HG03039 (cell line): Measurements from ENCODE around the gene TIMM23.

Experiments
- ATAC-seq: cut with Tn5 transposase; IDR thresholded peaks from one replicate; pipeline ENCODE4 v1.9.1; 2021; ENCODE audit warnings: mild to moderate bottlenecking, moderate library complexity; ENCODE audit not compliant: unreplicated experiment

The TIMM23 gene

DNA sequence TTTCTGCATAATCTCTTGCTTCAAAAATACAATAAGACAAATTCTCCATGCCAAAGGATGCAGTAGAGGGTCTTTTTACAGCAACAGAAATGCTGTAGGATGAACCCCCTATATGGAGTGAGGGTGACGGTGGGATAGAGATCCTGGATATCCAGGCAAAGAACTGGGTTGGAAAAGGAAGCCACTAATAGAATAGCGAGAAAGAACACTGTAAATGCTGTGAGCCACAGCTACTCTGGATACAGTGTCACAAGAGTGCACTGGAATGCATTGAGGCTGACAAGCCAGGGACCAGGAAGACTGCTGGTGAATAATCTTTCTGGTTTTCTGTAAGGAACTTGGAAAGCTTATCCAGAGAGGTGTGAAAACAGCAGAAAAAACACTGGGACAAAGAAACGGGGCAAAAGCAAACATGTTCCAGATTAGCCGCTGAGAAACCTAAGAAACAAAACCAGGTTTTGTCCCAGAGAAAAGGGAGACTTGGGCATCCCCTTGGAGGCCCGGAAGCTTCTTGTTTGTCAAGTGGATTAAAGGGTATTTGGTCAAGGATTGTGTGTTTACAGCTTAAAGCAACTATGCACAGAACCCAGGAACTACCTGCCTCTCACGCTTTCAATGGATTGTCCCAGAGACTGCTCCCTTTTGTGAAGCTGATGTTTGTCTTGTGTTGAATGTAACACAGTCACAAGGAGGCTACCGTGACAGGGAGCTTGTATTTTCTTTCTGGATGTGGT lies 79.9 kb downstream of the TIMM23 start:
- ATAC-seq: no peak

DNA sequence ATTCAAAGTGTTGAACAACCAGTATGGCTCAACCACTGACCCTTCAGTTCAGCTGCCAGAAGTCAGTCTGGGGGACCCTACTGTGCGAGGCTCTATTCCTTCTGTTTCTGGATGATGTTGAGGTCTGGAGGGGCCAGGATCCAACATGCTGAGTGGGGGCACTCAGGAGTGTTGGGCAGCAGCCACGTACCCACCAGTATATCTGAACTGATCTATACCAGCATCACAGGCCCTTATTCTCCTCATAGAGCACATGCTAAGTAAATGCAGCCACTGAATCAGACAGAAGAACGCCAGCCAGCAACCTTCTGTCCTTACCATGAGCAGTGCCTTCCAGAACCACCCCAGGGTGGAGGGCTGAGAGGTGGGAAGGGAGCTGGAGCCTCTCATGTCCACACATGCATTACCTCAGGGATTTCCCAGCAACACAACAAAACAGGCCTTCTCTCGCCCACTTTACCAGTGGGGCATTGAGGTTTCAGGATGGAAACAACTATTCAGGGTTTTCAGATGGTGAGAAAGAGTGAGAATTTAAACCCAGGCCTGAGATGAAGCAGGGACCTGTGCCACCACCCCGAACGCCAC lies 80.6 kb downstream of the TIMM23 start:
- no peak for ATAC-seq
